Fibroblast of lung (primary cell): ENCODE results near the gene HEPACAM. TPM values are rescaled to one million over a fixed set of nuclear protein-coding genes. Genes with fewer than 3 reads are reported as not detected.

ENCODE experiments used
- DNase-seq, 2 donors: peaks; one replicate each; pipeline versions ENCODE4 v3.0.0 to v3.0.0-alpha.2; 2010; ENCODE audit warnings: low read depth in 2 of 2
- H2AFZ ChIP-seq: 2 replicates; pipeline ENCODE4 v1.5.1; 2012; ENCODE audit warnings: low read length, control low read depth, inconsistent platforms
- H3K27ac ChIP-seq: 2 replicates; pipeline ENCODE4 v1.5.1; 2011; ENCODE audit warnings: low read length, control low read depth; ENCODE audit not compliant: insufficient read depth
- H3K27me3 ChIP-seq: 2 replicates; pipeline ENCODE4 v1.5.1; 2011; ENCODE audit warnings: mild to moderate bottlenecking, low read length; ENCODE audit not compliant: control insufficient read depth, insufficient read depth
- H3K36me3 ChIP-seq: 2 replicates; pipeline ENCODE4 v1.5.1; 2011; ENCODE audit warnings: low read length; ENCODE audit not compliant: control insufficient read depth, insufficient read depth
- H3K4me1 ChIP-seq: 2 replicates; pipeline ENCODE4 v1.5.1; 2011; ENCODE audit warnings: low read length; ENCODE audit not compliant: control insufficient read depth, insufficient read depth; ENCODE audit errors: extremely low read depth
- H3K4me2 ChIP-seq: 2 replicates; pipeline ENCODE4 v1.5.1; 2011; ENCODE audit warnings: low read length, control low read depth; ENCODE audit not compliant: insufficient read depth; ENCODE audit errors: extremely low read depth
- H3K4me3 ChIP-seq, 4 experiments: fragments of 200-600 bp in 1 of 4; sonication (generic) in 1 of 4; replicated peaks in 1 of 4; 2 replicates each; pipeline ENCODE4 v1.5.1; 2011 to 2016; ENCODE audit warnings: low read length in 4 of 4, low read depth in 3 of 4, mild to moderate bottlenecking in 3 of 4, control low read depth in 2 of 4, inconsistent platforms in 1 of 4, mixed read lengths in 1 of 4; ENCODE audit not compliant: insufficient read depth in 1 of 4; ENCODE audit errors: control extremely low read depth in 1 of 4
- H3K79me2 ChIP-seq: 2 replicates; pipeline ENCODE4 v1.5.1; 2012; ENCODE audit warnings: mild to moderate bottlenecking, low read length, inconsistent platforms; ENCODE audit not compliant: control insufficient read depth, insufficient read depth
- H3K9ac ChIP-seq: 2 replicates; pipeline ENCODE4 v1.5.1; 2011; ENCODE audit warnings: mild to moderate bottlenecking, low read length, control low read depth; ENCODE audit not compliant: insufficient read depth
- H3K9me3 ChIP-seq: 2 replicates; pipeline ENCODE4 v1.5.1; 2012; ENCODE audit warnings: low read depth, low read length; ENCODE audit not compliant: control insufficient read depth, insufficient read depth
- H4K20me1 ChIP-seq: 2 replicates; pipeline ENCODE4 v1.5.1; 2011; ENCODE audit warnings: low read length; ENCODE audit not compliant: control insufficient read depth, insufficient read depth; ENCODE audit errors: extremely low read depth
- CTCF ChIP-seq, 2 donors: IDR thresholded peaks in 1 of 2; conservative IDR thresholded peaks in 1 of 2; 1 replicate in 1 of 2; 2 replicates in 1 of 2; pipeline ENCODE4 v1.5.1; 2011 to 2012; ENCODE audit warnings: low read length in 2 of 2, control low read depth in 1 of 2, inconsistent platforms in 1 of 2, low read depth in 1 of 2, mild to moderate bottlenecking in 1 of 2
- EZH2 ChIP-seq: IDR thresholded peaks from 2 replicates; pipeline ENCODE4 v1.5.1; 2012; ENCODE audit warnings: low read length, control low read depth, mild to moderate bottlenecking; ENCODE audit errors: missing control alignments
- polyA plus RNA-seq, 2 donors: library from polyadenylated mRNA; depleted of rRNA in 1 of 2; stranded (reverse) in 1 of 2; unstranded in 1 of 2; fragments of >200 nt; gene quantifications; 2 replicates each; pipeline ENCODE4 v1.2.1, GENCODE V29; 2011 to 2012; ENCODE audit warnings: missing spikeins in 1 of 2
- total RNA-seq: library from RNA; depleted of rRNA; stranded (reverse); fragments of >200 nt; gene quantifications from 2 replicates; pipeline ENCODE4 v1.2.1, GENCODE V29; 2014

HEPACAM gene
- total and polyA plus RNA-seq, 2 donors (not counting 1 experiment from before 2014, with no cell fraction given) = under 0.01 to 0.11 TPM

GRCh38 chr11:124941703-124942102 is 5.9 kb upstream of the HEPACAM start:
- H4K20me1 ChIP-seq = no peaks in the 10 kb centered on the region
- H3K79me2 ChIP-seq = no peaks in the 10 kb centered on the region
- no peaks in the 10 kb centered on the region for H3K27me3 ChIP-seq
- H3K4me2 ChIP-seq = no peak overlapping the region
- DNase-seq = no peak
- H3K4me3 ChIP-seq = no peak overlapping the region
- H3K27ac ChIP-seq = no peak overlapping the region
- H3K4me1 ChIP-seq = peaks cover under 1% of the 10 kb centered on the region
- H3K36me3 ChIP-seq = no peaks in the 10 kb centered on the region
- no peak overlapping the region for H3K9ac ChIP-seq
- H3K9me3 ChIP-seq = no peaks in the 10 kb centered on the region
- no peak overlapping the region for H2AFZ ChIP-seq
- no peak for TF ChIP-seq CTCF (conservative IDR thresholded peaks at IDR 0.05 in 1 of 2, IDR thresholded peaks at IDR 0.05 in 1 of 2; ENCODE audit: low read depth in 1 of 2, low read length in 2 of 2)
- TF ChIP-seq EZH2 = no peak

GRCh38 chr11:124938970-124939369 is 3.1 kb upstream of the HEPACAM start:
- Histone ChIP-seq H3K9me3 (no peaks in the 10 kb centered on the region), H3K79me2 (no peaks in the 10 kb centered on the region), H4K20me1 (no peaks in the 10 kb centered on the region), H3K9ac (no peak overlapping the region), H3K27ac (no peak overlapping the region), H3K4me2 (no peak overlapping the region), H3K4me1 (peaks cover 12% of the 10 kb centered on the region), H3K27me3 (no peaks in the 10 kb centered on the region), H2AFZ (no peak overlapping the region), H3K36me3 (no peaks in the 10 kb centered on the region), H3K4me3 (no peak overlapping the region)
- no peak for DNase-seq
- TF ChIP-seq EZH2 (no peak), CTCF (conservative IDR thresholded peaks at IDR 0.05 in 1 of 2, IDR thresholded peaks at IDR 0.05 in 1 of 2; ENCODE audit: low read depth in 1 of 2, low read length in 2 of 2) (no peak)

- Histone ChIP-seq H3K9ac (no peak overlapping the region), H2AFZ (no peak overlapping the region), H3K27ac (no peak overlapping the region), H3K9me3 (no peaks in the 10 kb centered on the region), H4K20me1 (no peaks in the 10 kb centered on the region), H3K4me2 (no peak overlapping the region), H3K79me2 (no peaks in the 10 kb centered on the region), H3K4me3 (no peak overlapping the region), H3K27me3 (no peaks in the 10 kb centered on the region), H3K36me3 (no peaks in the 10 kb centered on the region), H3K4me1 (peaks cover 15% of the 10 kb centered on the region)
- DNase-seq = no peak
- no peak for TF ChIP-seq EZH2
These were observed 2.4 kb upstream of the HEPACAM start for GRCh38 chr11:124938206-124938765.
